HCT116 (cell line): ENCODE data around the gene FNIP2. TPM values are rescaled to one million over a fixed set of nuclear protein-coding genes. Genes with fewer than 3 reads are reported as not detected.

Source experiments
- ATAC-seq: fragments of 200-7000 bp; cut with Tn5 transposase; 2 replicates; pipeline ENCODE4 v1.9.1; 2020; ENCODE audit warnings: mild to moderate bottlenecking, moderate library complexity
- BruUV-seq: library from RNA; stranded (reverse); fragments of 400-500 nt; replicated peaks from 2 replicates; lab custom pipeline; 2021; lab: Mats Ljungman, UMichigan
- CTCF ChIA-PET: fragments of 300-600 bp; sonication (Branson Sonifier 250); formaldehyde crosslinking; loops from one replicate; lab custom pipeline; 2021; ENCODE audit warnings: antibody characterized with exemption; lab: Charles Lee
- POLR2A ChIA-PET: fragments of 300-600, 350-600 bp; sonication (Branson Sonifier 250); formaldehyde crosslinking; loops from one replicate; lab custom pipeline; 2021; ENCODE audit warnings: antibody characterized with exemption; lab: Charles Lee
- RAD21 ChIA-PET, 2 experiments: fragments of 300-600 bp; sonication (Branson Sonifier 250); formaldehyde crosslinking; loops; one replicate each; lab custom pipeline; 2023; ENCODE audit warnings: low total read pairs in 2 of 2; ENCODE audit not compliant: uncharacterized antibody in 2 of 2, unreplicated experiment in 2 of 2, low non-redundant PET in 1 of 2; lab: Charles Lee
- DNase-seq: peaks from one replicate; pipeline ENCODE4 v3.0.0-alpha.2; 2010; ENCODE audit warnings: low read depth, low spot score
- H2AFZ ChIP-seq: fragments of 200-600 bp; shearing (Covaris generic), sonication (generic); 2 replicates; pipeline ENCODE4 v1.6.1; 2017; ENCODE audit warnings: low read depth, mixed run types, mixed read lengths, antibody characterized with exemption, low read length; ENCODE audit not compliant: poor library complexity, severe bottlenecking
- H3K27ac ChIP-seq: 2 replicates; pipeline ENCODE4 v1.5.1; 2012; ENCODE audit warnings: low read depth, low read length
- H3K27me3 ChIP-seq: fragments of 200-600 bp; sonication (generic); 2 replicates; pipeline ENCODE4 v1.6.1; 2016; ENCODE audit warnings: mixed run types, low read length, mixed read lengths; ENCODE audit not compliant: insufficient read depth
- H3K36me3 ChIP-seq, 2 experiments: fragments of 200-500 bp in 1 of 2; fragments of 200-600 bp in 1 of 2; sonication (Bioruptor generic) in 1 of 2; sonication (generic) in 1 of 2; 2 replicates each; pipeline versions ENCODE4 v1.5.1 to v1.6.1; 2014 to 2016; ENCODE audit warnings: low read length in 2 of 2, inconsistent platforms in 1 of 2, mixed read lengths in 1 of 2, mixed run types in 1 of 2; ENCODE audit not compliant: insufficient read depth in 2 of 2, control insufficient read depth in 1 of 2
- H3K4me1 ChIP-seq, 2 experiments: fragments of 200-600 bp in 1 of 2; sonication (generic) in 1 of 2; 2 replicates each; pipeline versions ENCODE4 v1.5.1 to v1.6.1; 2012 to 2017; ENCODE audit warnings: low read length in 2 of 2, inconsistent platforms in 1 of 2, mild to moderate bottlenecking in 1 of 2, mixed read lengths in 1 of 2, mixed run types in 1 of 2, moderate library complexity in 1 of 2; ENCODE audit not compliant: insufficient read depth in 2 of 2, control insufficient read depth in 1 of 2
- H3K4me2 ChIP-seq: fragments of 200-600 bp; sonication (generic); 2 replicates; pipeline ENCODE4 v1.6.1; 2017; ENCODE audit warnings: mixed run types, low read length, mixed read lengths
- H3K4me3 ChIP-seq, 2 experiments: fragments of 200-600 bp in 1 of 2; sonication (generic) in 1 of 2; replicated peaks in 1 of 2; 2 replicates each; pipeline ENCODE4 v1.5.1; 2011 to 2016; ENCODE audit warnings: low read length in 2 of 2, control low read depth in 1 of 2, low read depth in 1 of 2, mild to moderate bottlenecking in 1 of 2, mixed read lengths in 1 of 2, mixed run types in 1 of 2
- H3K79me2 ChIP-seq: fragments of 200-600 bp; sonication (generic); 2 replicates; pipeline ENCODE4 v1.6.1; 2017; ENCODE audit warnings: mild to moderate bottlenecking, mixed run types, low read length, moderate library complexity, mixed read lengths; ENCODE audit not compliant: insufficient read depth
- H3K9ac ChIP-seq: fragments of 200-600 bp; sonication (generic); 2 replicates; pipeline ENCODE4 v1.6.1; 2016; ENCODE audit warnings: low read length, mixed read lengths
- H3K9me2 ChIP-seq: fragments of 200-600 bp; sonication (generic), shearing (Covaris generic); 2 replicates; pipeline ENCODE4 v1.6.1; 2017; ENCODE audit warnings: mixed run types, mild to moderate bottlenecking, moderate library complexity; ENCODE audit not compliant: insufficient read depth
- H3K9me3 ChIP-seq, 2 experiments: fragments of 200-500 bp in 1 of 2; fragments of 200-600 bp in 1 of 2; sonication (Bioruptor generic) in 1 of 2; sonication (generic) in 1 of 2; 2 replicates each; pipeline ENCODE4 v1.6.1; 2014 to 2017; ENCODE audit warnings: low read length in 2 of 2, mixed read lengths in 2 of 2, inconsistent platforms in 1 of 2, low read depth in 1 of 2, mild to moderate bottlenecking in 1 of 2, mixed run types in 1 of 2, moderate library complexity in 1 of 2; ENCODE audit not compliant: control insufficient read depth in 1 of 2, insufficient read depth in 1 of 2
- H4K20me1 ChIP-seq: fragments of 200-600 bp; sonication (generic), shearing (Covaris generic); 2 replicates; pipeline ENCODE4 v1.6.1; 2017; ENCODE audit warnings: mixed run types, mild to moderate bottlenecking, moderate library complexity; ENCODE audit not compliant: insufficient read depth
- CBX3 ChIP-seq: IDR thresholded peaks from 2 replicates; pipeline ENCODE4 v1.6.1; 2012; ENCODE audit warnings: low read depth
- CEBPB ChIP-seq: IDR thresholded peaks from 2 replicates; pipeline ENCODE4 v1.6.1; 2012; ENCODE audit warnings: low read depth
- ELF1 ChIP-seq: IDR thresholded peaks from 2 replicates; pipeline ENCODE4 v1.6.1; 2012; ENCODE audit warnings: low read depth, borderline replicate concordance
- EZH2 ChIP-seq: fragments of 200-600 bp; sonication (generic); IDR thresholded peaks from 2 replicates; pipeline ENCODE4 v1.6.1; 2017; ENCODE audit warnings: antibody characterized with exemption, mixed run types
- EZH2phosphoT487 ChIP-seq: fragments of 200-600 bp; IDR thresholded peaks from 2 replicates; pipeline ENCODE4 v1.6.1; 2018; ENCODE audit warnings: antibody characterized with exemption, borderline replicate concordance
- POLR2A ChIP-seq: IDR thresholded peaks from 2 replicates; pipeline ENCODE4 v1.7.0; 2011; ENCODE audit warnings: borderline replicate concordance; ENCODE audit not compliant: insufficient read depth, insufficient read length; ENCODE audit errors: extremely low read depth
- POLR2AphosphoS5 ChIP-seq: IDR thresholded peaks from 2 replicates; pipeline ENCODE4 v1.6.1; 2011; ENCODE audit warnings: mild to moderate bottlenecking, low read depth, low read length, moderate library complexity
- SP1 ChIP-seq: IDR thresholded peaks from 2 replicates; pipeline ENCODE4 v1.6.1; 2012; ENCODE audit warnings: low read depth
- TCF7L2 ChIP-seq: IDR thresholded peaks from 2 replicates; pipeline ENCODE4 v1.7.0; 2011; ENCODE audit warnings: borderline replicate concordance, inconsistent platforms; ENCODE audit not compliant: insufficient read depth, insufficient read length; ENCODE audit errors: extremely low read depth
- YY1 ChIP-seq: IDR thresholded peaks from 2 replicates; pipeline ENCODE4 v1.6.1; 2011; ENCODE audit warnings: low read length, low read depth, moderate library complexity, mild to moderate bottlenecking; ENCODE audit not compliant: insufficient replicate concordance; ENCODE audit errors: extremely low read depth
- ZNF274 ChIP-seq: fragments of 200-500 bp; sonication (Bioruptor generic); IDR thresholded peaks from 2 replicates; pipeline ENCODE4 v1.6.1; 2014; ENCODE audit warnings: mild to moderate bottlenecking, low read depth, low read length, inconsistent platforms
- intact Hi-C: fragments of 100-400 bp; cut with micrococcal nuclease; formaldehyde crosslinking; loops from 2 replicates; pipeline ENCODE4 v1.10.0; 2022
- total RNA-seq: library from RNA; stranded (reverse); gene quantifications from one replicate; pipeline ENCODE4 v1.2.1, GENCODE V29; 2021; ENCODE audit not compliant: unreplicated experiment
- TF ChIP-seq, protein P1 (sequence below): IDR thresholded peaks from 2 replicates; pipeline ENCODE4 v1.6.1; 2012; ENCODE audit warnings: low read depth
- TF ChIP-seq, protein P2 (sequence below): IDR thresholded peaks from 2 replicates; pipeline ENCODE4 v1.6.1; 2012
- TF ChIP-seq, protein P3 (sequence below): IDR thresholded peaks from 2 replicates; pipeline ENCODE4 v1.6.1; 2012
- TF ChIP-seq, protein P4 (sequence below), 3 experiments: fragments of 200-600 bp in 1 of 3; sonication (generic) in 1 of 3; IDR thresholded peaks in 2 of 3; conservative IDR thresholded peaks in 1 of 3; 2 replicates each; pipeline ENCODE4 v1.5.1; 2012 to 2017; ENCODE audit warnings: low read depth in 2 of 3, low read length in 2 of 3, antibody characterized with exemption in 1 of 3, borderline replicate concordance in 1 of 3, control low read depth in 1 of 3, mild to moderate bottlenecking in 1 of 3, mixed read lengths in 1 of 3, mixed run types in 1 of 3, moderate library complexity in 1 of 3; ENCODE audit not compliant: insufficient read depth in 1 of 3

Gene FNIP2
- total RNA-seq, 1 experiment from 2014 or later, result 4.8 TPM

DNA sequence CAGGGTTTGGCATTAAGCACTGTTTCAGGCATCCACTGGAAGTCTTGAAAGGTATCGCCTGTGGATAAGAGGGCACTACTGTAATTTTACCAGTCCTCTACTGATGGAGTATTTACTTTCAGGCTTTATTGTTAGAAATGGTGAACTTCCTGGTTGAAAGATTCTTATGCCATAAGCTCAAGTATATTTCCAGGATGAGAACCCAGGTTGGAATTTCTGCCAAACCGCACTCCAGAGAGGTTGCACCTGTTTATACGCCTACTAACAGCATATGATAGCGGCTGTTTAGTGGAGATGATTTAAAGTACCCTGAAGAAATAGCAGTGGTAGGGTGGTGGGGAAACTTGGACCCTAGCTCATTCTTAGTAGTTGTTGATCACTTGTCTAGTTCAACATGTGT, 9.9 kb downstream of the FNIP2 start:
- no peak overlapping the region for H3K4me3 ChIP-seq
- ATAC-seq, result no peak
- H2AFZ ChIP-seq, result no peak overlapping the region
- RAD21 ChIA-PET, result no interaction called here
- BruUV-seq, result no TSS peak
- no peaks in the 10 kb centered on the region for H3K9me2 ChIP-seq
- H3K79me2 ChIP-seq, result no peaks in the 10 kb centered on the region; the same call in 1 of the 2 replicates
- intact Hi-C loops, result no loop called here
- POLR2A ChIA-PET, result no interaction called here
- no peaks in the 10 kb centered on the region for H3K9me3 ChIP-seq
- H3K27me3 ChIP-seq, result no peaks in the 10 kb centered on the region
- TF ChIP-seq ZNF274 (no peak), POLR2AphosphoS5 (no peak), CBX3 (no peak)
- TF ChIP-seq, all 23 proteins: peak for 0
- CTCF ChIA-PET, result no interaction called here
- Histone ChIP-seq H4K20me1 (no peaks in the 10 kb centered on the region), H3K27ac (no peak overlapping the region), H3K36me3 (no peaks in the 10 kb centered on the region), H3K4me1 (peaks cover 0 to 7% of the 10 kb centered on the region in 2 experiments; a peak in 1 of 4 replicates), H3K4me2 (no peak overlapping the region), H3K9ac (no peak overlapping the region)
- no peak for DNase-seq

DNA sequence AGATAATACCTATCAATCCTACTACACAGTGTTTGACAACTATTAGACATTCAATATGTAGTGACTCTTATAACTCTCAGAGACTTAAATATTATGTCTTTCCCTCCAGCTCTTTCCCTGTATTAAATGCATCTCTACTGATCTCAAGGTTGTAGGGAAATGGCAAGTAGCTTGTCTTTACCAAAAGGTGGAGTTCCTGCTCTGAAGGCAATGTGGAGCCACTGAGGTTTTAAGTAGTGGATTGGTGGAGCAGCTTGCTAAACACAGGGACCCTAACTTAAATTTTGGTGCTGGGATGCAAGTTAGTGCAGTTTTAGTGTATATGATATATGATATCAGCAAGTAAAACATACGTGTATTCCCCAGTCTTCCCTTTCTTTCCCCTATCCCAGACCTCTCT, 13.1 kb downstream of the FNIP2 start:
- POLR2A ChIA-PET, result no interaction called here
- no peak overlapping the region for H3K27ac ChIP-seq
- no peaks in the 10 kb centered on the region for H3K27me3 ChIP-seq
- H3K36me3 ChIP-seq, result no peaks in the 10 kb centered on the region
- DNase-seq (no peak), ATAC-seq (no peak)
- no peak overlapping the region for H3K9ac ChIP-seq
- H4K20me1 ChIP-seq, result no peaks in the 10 kb centered on the region
- H3K9me3 ChIP-seq, result no peaks in the 10 kb centered on the region
- no peaks in the 10 kb centered on the region; the same call in 1 of the 2 replicates for H3K79me2 ChIP-seq
- RAD21 ChIA-PET, result no interaction called here
- 0 out of 4 replicates have a peak, but pooled peaks cover 0 to 6% of the 10 kb centered on the region in 2 experiments for H3K4me1 ChIP-seq
- intact Hi-C loops, result no loop called here
- no peaks in the 10 kb centered on the region for H3K9me2 ChIP-seq
- H3K4me2 ChIP-seq, result no peak overlapping the region
- CTCF ChIA-PET, result no interaction called here
- BruUV-seq, result no TSS peak
- no peak overlapping the region for H2AFZ ChIP-seq
- H3K4me3 ChIP-seq, result no peak overlapping the region
- TF ChIP-seq, protein P1, sequence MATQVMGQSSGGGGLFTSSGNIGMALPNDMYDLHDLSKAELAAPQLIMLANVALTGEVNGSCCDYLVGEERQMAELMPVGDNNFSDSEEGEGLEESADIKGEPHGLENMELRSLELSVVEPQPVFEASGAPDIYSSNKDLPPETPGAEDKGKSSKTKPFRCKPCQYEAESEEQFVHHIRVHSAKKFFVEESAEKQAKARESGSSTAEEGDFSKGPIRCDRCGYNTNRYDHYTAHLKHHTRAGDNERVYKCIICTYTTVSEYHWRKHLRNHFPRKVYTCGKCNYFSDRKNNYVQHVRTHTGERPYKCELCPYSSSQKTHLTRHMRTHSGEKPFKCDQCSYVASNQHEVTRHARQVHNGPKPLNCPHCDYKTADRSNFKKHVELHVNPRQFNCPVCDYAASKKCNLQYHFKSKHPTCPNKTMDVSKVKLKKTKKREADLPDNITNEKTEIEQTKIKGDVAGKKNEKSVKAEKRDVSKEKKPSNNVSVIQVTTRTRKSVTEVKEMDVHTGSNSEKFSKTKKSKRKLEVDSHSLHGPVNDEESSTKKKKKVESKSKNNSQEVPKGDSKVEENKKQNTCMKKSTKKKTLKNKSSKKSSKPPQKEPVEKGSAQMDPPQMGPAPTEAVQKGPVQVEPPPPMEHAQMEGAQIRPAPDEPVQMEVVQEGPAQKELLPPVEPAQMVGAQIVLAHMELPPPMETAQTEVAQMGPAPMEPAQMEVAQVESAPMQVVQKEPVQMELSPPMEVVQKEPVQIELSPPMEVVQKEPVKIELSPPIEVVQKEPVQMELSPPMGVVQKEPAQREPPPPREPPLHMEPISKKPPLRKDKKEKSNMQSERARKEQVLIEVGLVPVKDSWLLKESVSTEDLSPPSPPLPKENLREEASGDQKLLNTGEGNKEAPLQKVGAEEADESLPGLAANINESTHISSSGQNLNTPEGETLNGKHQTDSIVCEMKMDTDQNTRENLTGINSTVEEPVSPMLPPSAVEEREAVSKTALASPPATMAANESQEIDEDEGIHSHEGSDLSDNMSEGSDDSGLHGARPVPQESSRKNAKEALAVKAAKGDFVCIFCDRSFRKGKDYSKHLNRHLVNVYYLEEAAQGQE, result no peak
- TF ChIP-seq YY1 (no peak), POLR2AphosphoS5 (no peak), EZH2phosphoT487 (no peak), POLR2A (no peak), SP1 (no peak), CBX3 (no peak), CEBPB (no peak), ZNF274 (no peak), ELF1 (no peak), EZH2 (no peak), TCF7L2 (no peak)
- TF ChIP-seq, protein P2, sequence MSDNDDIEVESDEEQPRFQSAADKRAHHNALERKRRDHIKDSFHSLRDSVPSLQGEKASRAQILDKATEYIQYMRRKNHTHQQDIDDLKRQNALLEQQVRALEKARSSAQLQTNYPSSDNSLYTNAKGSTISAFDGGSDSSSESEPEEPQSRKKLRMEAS, result no peak
- TF ChIP-seq, protein P3, sequence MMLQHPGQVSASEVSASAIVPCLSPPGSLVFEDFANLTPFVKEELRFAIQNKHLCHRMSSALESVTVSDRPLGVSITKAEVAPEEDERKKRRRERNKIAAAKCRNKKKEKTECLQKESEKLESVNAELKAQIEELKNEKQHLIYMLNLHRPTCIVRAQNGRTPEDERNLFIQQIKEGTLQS, result no peak
- TF ChIP-seq, protein P4, sequence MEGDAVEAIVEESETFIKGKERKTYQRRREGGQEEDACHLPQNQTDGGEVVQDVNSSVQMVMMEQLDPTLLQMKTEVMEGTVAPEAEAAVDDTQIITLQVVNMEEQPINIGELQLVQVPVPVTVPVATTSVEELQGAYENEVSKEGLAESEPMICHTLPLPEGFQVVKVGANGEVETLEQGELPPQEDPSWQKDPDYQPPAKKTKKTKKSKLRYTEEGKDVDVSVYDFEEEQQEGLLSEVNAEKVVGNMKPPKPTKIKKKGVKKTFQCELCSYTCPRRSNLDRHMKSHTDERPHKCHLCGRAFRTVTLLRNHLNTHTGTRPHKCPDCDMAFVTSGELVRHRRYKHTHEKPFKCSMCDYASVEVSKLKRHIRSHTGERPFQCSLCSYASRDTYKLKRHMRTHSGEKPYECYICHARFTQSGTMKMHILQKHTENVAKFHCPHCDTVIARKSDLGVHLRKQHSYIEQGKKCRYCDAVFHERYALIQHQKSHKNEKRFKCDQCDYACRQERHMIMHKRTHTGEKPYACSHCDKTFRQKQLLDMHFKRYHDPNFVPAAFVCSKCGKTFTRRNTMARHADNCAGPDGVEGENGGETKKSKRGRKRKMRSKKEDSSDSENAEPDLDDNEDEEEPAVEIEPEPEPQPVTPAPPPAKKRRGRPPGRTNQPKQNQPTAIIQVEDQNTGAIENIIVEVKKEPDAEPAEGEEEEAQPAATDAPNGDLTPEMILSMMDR (IDR thresholded peaks at IDR 0.05 in 2 of 3, conservative IDR thresholded peaks at IDR 0.05 in 1 of 3; ENCODE audit: borderline replicate concordance in 1 of 3, insufficient read depth in 1 of 3, low read depth in 2 of 3, low read length in 2 of 3), result no peak
